H1 (cell line): ENCODE results near the gene PHKA1. TPM values are rescaled to one million over a fixed set of nuclear protein-coding genes. Genes with fewer than 3 reads are reported as not detected.

ENCODE experiments used
- ATF3 ChIP-seq: IDR thresholded peaks from 2 replicates; pipeline ENCODE4 v1.6.1; 2011; ENCODE audit warnings: low read depth, mild to moderate bottlenecking, low read length; ENCODE audit not compliant: insufficient read depth
- CHD1 ChIP-seq: IDR thresholded peaks from 2 replicates; pipeline ENCODE4 v1.6.1; 2012; ENCODE audit warnings: low read depth, low read length, improper control_type of control experiment
- HDAC6 ChIP-seq: IDR thresholded peaks from one replicate; pipeline ENCODE4 v1.7.1; 2012; ENCODE audit warnings: low read depth, mild to moderate bottlenecking, inconsistent platforms, low read length, moderate library complexity
- JUND ChIP-seq: IDR thresholded peaks from 2 replicates; pipeline ENCODE4 v1.6.1; 2011; ENCODE audit warnings: mild to moderate bottlenecking, improper control_type of control experiment, low read length
- USF2 ChIP-seq: IDR thresholded peaks from 2 replicates; pipeline ENCODE4 v1.6.1; 2011; ENCODE audit warnings: low read length, improper control_type of control experiment
- polyA plus RNA-seq, 7 experiments: library from polyadenylated mRNA; depleted of rRNA in 3 of 7; stranded (reverse) in 5 of 7; unstranded in 2 of 7; fragments of >200 nt in 5 of 7; fragments of 200-250 nt in 2 of 7; gene quantifications; 1 replicate in 5 of 7; 2 replicates in 1 of 7; 4 replicates in 1 of 7; pipeline versions ENCODE4 v1.2.1 to v1.2.3, GENCODE V29; 2011 to 2013; ENCODE audit warnings: missing spikeins in 2 of 7, mixed read lengths in 2 of 7
- total RNA-seq: library from RNA; stranded (reverse); fragmentation: NEBNext Ultra II Directional; extraction: Animal tissue kit (Norgen Biotek cat#: 25700); gene quantifications from 2 replicates; pipeline ENCODE4 v1.2.1, GENCODE V29; 2021

Gene PHKA1
- total and polyA plus RNA-seq, 2 of the 8 experiments (the other 6 are each of a cell fraction or from before 2014, with no cell fraction given): 4.2 to 7.2 TPM

- TF ChIP-seq USF2: no peak
- no peak for TF ChIP-seq HDAC6
- TF ChIP-seq ATF3: no peak
- no peak for TF ChIP-seq JUND
- TF ChIP-seq CHD1: no peak
Measured at GRCh38 chrX:72712094-72712755, 1.9 kb downstream of the PHKA1 start (continued).
